Activated T-helper 1 cell treated with anti-CD3 and anti-CD28 coated beads, Interleukin-12 subunit alpha, Interleukin-12 subunit beta, Interleukin-2, Interleukin-4 antibody, amounts not matched to agents 30 ng/mL and 10 ng/mL and 1 ng/mL, durations not matched to agents 14 hours and 24 hours and 36 hours (primary cell): Measurements from ENCODE around the gene ANKRD33. TPM values are rescaled to one million over a fixed set of nuclear protein-coding genes. Genes with fewer than 3 reads are reported as not detected.
"Not testable (repeated sequence)": the region's sequence is repeated elsewhere in the genome, so short reads cannot be mapped to it uniquely, and the experiment has no call there.

Experiments
- DNase-seq: peaks from one replicate; pipeline ENCODE4 v3.0.0; 2021; ENCODE audit warnings: low spot score
- H3K27ac Mint-ChIP-seq: one replicate; pipeline ENCODE4 v1.8.0; 2021; ENCODE audit warnings: mild to moderate bottlenecking, mixed read lengths
- H3K27me3 Mint-ChIP-seq: one replicate; pipeline ENCODE4 v1.8.0; 2022; ENCODE audit warnings: mild to moderate bottlenecking, moderate library complexity, mixed read lengths; ENCODE audit not compliant: insufficient read depth
- H3K36me3 Mint-ChIP-seq: one replicate; pipeline ENCODE4 v1.8.0; 2021; ENCODE audit warnings: low read depth, mixed read lengths
- H3K4me1 Mint-ChIP-seq: one replicate; pipeline ENCODE4 v1.8.0; 2021; ENCODE audit warnings: low read depth, mixed read lengths
- H3K4me3 Mint-ChIP-seq: one replicate; pipeline ENCODE4 v1.8.0; 2021; ENCODE audit warnings: mild to moderate bottlenecking, moderate library complexity, mixed read lengths
- H3K9me3 Mint-ChIP-seq: one replicate; pipeline ENCODE4 v1.8.0; 2021; ENCODE audit warnings: mixed read lengths
- intact Hi-C: fragments of 100-400 bp; cut with micrococcal nuclease; formaldehyde crosslinking; loops from one replicate; pipeline ENCODE4 v1.15.1; 2024
- total RNA-seq: library from RNA; stranded (reverse); gene quantifications from 2 replicates; pipeline ENCODE4 v1.2.3, GENCODE V29; 2022

The ANKRD33 gene
- total RNA-seq, 1 donor from 2014 or later, result not detected

DNA sequence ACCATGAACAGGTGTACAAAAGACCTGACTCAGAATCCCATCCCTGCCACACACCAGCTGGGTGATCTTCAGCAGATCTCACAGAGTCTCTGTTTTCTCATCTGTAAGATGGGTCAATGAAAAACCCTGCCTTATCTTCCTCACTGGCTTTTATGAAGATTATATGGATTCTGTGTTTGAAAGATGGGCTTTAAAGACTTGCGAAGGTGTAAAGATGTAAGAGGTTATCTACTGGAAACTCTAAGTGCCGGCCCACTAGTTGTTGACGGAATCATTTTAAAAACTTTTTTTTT, 15.3 kb upstream of the ANKRD33 start:
- Mint-ChIP-seq H3K4me1 (peaks cover 12% of the 10 kb centered on the region), H3K36me3 (no peaks in the 10 kb centered on the region), H3K27ac (no peak overlapping the region), H3K4me3 (no peak overlapping the region), H3K27me3 (peaks cover 42% of the 10 kb centered on the region), H3K9me3 (no peaks in the 10 kb centered on the region)
- DNase-seq, result no peak
- intact Hi-C loops, result loop anchor here (10.0 kb wide), 1 partner anchor 198 kb away; no protein-coding TSS in a partner anchor

DNA sequence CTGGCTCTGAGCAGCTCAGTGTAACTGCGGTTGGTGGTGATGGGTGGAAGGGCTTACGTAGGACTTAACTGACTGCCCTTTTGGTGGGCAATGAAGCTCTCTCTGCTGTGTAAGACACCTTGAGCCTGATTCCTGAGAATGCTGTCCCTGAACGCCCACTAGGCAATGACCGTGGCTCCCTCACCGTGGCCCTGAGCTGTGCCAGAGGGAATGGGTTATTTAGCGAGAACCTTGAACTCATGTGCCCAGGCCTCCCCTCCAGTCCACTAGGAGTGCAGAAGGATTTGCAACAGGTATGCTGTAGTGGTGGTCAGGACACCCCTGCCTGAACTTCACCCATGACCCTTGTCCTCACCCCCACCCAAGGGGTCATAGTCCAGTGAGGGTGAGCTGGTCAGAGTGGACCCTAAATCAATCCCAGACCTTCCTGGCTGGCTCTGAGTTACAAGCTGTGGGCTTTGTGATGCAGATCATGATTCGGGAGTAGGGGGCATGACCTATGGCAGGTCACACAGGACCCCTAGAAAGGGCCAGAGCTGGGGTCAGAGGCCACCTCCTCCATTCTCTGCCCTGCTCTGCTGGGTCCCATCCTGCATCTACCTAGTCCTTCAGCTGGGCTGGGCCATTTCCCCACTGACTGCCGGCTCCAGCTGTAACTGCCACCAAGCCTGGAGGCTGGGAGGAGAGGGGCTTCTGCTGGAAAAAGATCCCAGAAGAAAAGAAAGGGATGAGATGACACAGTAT, 14.5 kb upstream of the ANKRD33 start:
- no peak for DNase-seq
- H3K4me1 Mint-ChIP-seq, result peaks cover 12% of the 10 kb centered on the region
- H3K4me3 Mint-ChIP-seq, result no peak overlapping the region
- no peak overlapping the region for H3K27ac Mint-ChIP-seq
- H3K36me3 Mint-ChIP-seq, result no peaks in the 10 kb centered on the region
- H3K9me3 Mint-ChIP-seq, result no peaks in the 10 kb centered on the region
- H3K27me3 Mint-ChIP-seq, result peaks cover 35% of the 10 kb centered on the region
- intact Hi-C loops, result loop anchor here (10.0 kb wide), 1 partner anchor 199 kb away; no protein-coding TSS in a partner anchor

DNA sequence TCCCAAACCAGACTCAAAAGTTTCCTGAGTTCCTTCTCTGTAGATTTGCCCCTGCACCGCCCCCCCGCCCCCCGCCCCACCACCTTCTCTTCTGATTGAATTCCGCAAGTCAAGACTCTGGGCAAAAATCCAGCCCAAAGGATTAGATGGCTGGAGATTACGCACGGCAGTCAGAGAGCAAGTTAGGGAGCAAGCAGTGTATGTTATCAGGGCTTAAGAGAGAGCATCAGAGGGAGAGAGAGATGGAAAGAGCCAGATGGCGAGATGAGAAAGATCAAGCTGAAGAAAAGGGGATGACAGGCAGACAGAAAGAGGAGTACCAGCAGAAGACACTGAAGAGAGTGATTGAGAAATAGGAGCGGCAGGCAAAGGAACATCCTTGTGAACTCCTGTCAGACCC, 13.9 kb upstream of the ANKRD33 start:
- no peaks in the 10 kb centered on the region for H3K36me3 Mint-ChIP-seq
- no peak overlapping the region for H3K4me3 Mint-ChIP-seq
- peaks cover 29% of the 10 kb centered on the region for H3K27me3 Mint-ChIP-seq
- H3K4me1 Mint-ChIP-seq, result peaks cover 12% of the 10 kb centered on the region
- no peak overlapping the region for H3K27ac Mint-ChIP-seq
- intact Hi-C loops, result loop anchor here (2.0 to 10.0 kb wide), 2 partner anchors 53 to 199 kb away; no protein-coding TSS in a partner anchor
- DNase-seq, result no peak
- H3K9me3 Mint-ChIP-seq, result no peaks in the 10 kb centered on the region

DNA sequence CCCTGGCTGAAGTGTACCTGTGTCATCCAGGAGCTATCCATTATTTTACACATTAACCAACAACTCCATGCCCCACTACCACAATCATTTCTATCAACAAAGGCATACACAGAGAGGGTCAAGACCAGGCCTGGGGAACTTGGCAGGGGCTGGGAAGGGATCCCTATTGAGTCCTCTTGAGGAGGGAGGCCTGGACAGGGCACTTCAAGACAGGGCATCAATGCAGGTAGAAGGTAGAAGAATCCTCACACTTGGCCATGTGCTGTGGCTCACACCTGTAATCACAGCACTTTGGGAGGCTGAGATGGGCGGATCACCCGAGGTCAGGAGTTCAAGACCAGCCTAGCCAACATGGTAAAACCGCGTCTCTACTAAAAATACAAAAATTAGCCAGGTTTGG, 13.4 kb upstream of the ANKRD33 start:
- no peaks in the 10 kb centered on the region for H3K36me3 Mint-ChIP-seq
- DNase-seq, result no peak
- intact Hi-C loops, result loop anchor here (2.0 to 10.0 kb wide), 2 partner anchors 54 to 200 kb away; no protein-coding TSS in a partner anchor
- H3K27me3 Mint-ChIP-seq, result peaks cover 31% of the 10 kb centered on the region
- H3K27ac Mint-ChIP-seq, result no peak overlapping the region
- peaks cover 12% of the 10 kb centered on the region for H3K4me1 Mint-ChIP-seq
- H3K9me3 Mint-ChIP-seq, result no peaks in the 10 kb centered on the region
- no peak overlapping the region for H3K4me3 Mint-ChIP-seq

DNA sequence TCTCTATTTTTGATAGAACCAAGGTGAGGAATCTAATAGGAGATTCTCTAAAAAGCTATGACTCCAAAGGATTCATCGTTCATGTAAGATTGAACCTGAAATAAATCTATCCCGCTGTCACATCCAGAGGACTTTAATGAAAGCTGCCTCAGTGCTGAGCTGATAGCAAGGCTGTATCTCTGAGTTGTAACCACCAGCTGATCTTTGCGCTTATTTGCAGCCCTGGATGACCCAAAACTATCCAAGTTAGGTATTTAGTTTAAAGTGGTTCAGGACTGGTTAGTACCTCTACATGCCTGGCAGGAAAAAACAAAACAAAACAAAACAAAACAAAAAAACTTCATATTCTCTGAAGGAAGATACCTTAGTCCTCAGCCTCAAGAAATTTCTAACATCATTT, 8.8 kb upstream of the ANKRD33 start:
- intact Hi-C loops, result loop anchor here (10.0 kb wide), 1 partner anchor 204 kb away; no protein-coding TSS in a partner anchor
- Mint-ChIP-seq H3K4me3 (no peak overlapping the region), H3K27ac (no peak overlapping the region)

DNA sequence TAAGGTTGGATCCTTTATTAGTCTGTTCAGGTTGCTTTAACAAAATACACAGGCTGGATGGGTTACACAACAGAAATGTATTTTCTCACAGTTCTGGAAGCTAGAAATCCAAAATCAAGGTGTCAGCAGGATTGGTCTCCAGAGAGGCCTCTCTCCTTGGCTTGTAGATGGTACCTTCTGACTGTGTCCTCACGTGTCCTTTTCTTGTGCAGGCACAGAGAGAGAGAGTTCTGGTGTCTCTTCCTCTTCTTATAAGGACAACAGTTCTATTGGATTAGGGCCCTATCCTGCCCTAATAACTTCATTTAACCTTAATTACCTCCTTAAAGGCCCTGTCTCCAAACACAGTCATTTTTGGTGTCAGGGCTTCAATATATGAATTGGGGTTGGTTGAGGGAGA, 4.6 kb upstream of the ANKRD33 start:
- Mint-ChIP-seq H3K36me3 (no peaks in the 10 kb centered on the region), H3K9me3 (no peaks in the 10 kb centered on the region), H3K27ac (no peak overlapping the region), H3K27me3 (peaks cover 10% of the 10 kb centered on the region), H3K4me3 (no peak overlapping the region), H3K4me1 (peaks cover 10% of the 10 kb centered on the region)
- intact Hi-C loops, result no loop called here
- DNase-seq, result no peak

More for the DNA sequence above, 8.8 kb upstream of the ANKRD33 start:
- no peak for DNase-seq
- Mint-ChIP-seq H3K9me3 (no peaks in the 10 kb centered on the region), H3K36me3 (no peaks in the 10 kb centered on the region), H3K4me1 (peaks cover 5% of the 10 kb centered on the region), H3K27me3 (peaks cover 16% of the 10 kb centered on the region)

DNA sequence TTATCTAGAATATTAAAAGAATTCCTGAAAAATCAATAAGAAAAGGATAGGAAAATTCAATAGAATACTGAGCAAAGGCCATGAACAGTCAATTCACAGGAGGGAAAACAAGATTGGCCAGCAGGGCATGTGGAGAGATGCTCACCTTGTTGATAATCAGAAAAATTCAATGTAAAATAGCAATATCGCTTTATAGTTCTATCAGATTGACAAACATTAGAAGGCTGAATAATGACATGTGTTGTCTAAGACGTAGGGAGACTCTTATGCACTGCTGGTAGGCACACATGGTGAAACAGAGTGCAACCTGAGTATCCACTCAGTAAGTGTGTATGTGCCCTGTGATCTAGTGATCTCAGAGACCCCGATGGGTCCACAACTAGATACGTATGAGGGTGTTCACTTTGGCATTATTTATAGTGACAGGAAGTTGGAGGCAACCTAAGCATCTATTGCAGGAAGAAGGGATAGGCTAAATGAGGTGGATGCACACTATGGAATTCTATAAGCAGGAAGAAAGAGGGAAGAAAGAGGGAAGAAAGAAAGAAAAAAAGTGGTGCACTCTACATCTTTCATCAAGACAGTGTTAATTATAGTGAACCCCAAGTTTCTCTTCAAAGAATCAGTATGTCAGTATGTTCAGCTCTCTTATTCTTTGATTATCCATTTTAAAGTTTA, 3.8 kb upstream of the ANKRD33 start:
- Mint-ChIP-seq H3K27ac (no peak overlapping the region), H3K4me1 (peaks cover 10% of the 10 kb centered on the region), H3K27me3 (peaks cover 9% of the 10 kb centered on the region), H3K4me3 (no peak overlapping the region), H3K9me3 (no peaks in the 10 kb centered on the region), H3K36me3 (no peaks in the 10 kb centered on the region)
- intact Hi-C loops, result no loop called here
- DNase-seq, result no peak

DNA sequence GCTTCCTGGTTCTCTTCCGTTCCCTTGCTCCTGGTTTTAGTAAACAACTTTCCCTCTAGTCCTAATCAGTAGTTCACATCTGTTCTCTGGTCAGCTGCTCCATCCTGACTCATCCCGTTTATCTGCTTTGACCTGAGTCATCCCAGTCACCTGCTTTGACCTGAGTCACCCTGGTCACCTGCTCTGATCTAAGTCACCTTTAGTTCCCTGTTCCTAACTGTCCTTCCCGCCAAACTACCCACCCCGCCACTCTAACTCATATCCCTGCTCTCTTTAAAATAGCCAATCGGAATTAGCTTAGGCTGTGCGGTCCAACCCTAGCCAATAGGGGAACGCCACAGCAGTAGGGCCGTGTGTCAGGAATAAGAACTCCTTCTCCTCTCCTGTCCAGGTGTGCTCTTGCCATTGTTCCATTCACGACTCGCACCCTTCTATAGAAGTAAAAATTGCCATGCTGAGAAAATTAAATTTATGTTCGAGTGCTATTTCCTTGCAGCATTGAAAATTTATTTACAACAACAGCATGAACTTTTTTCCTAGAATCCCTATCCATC, 3.1 kb upstream of the ANKRD33 start:
- peaks cover 10% of the 10 kb centered on the region for H3K4me1 Mint-ChIP-seq
- H3K9me3 Mint-ChIP-seq, result no peaks in the 10 kb centered on the region
- intact Hi-C loops, result no loop called here
- no peak overlapping the region for H3K27ac Mint-ChIP-seq
- no peak for DNase-seq
- H3K36me3 Mint-ChIP-seq, result no peaks in the 10 kb centered on the region
- no peak overlapping the region for H3K4me3 Mint-ChIP-seq
- peaks cover 5% of the 10 kb centered on the region for H3K27me3 Mint-ChIP-seq

DNA sequence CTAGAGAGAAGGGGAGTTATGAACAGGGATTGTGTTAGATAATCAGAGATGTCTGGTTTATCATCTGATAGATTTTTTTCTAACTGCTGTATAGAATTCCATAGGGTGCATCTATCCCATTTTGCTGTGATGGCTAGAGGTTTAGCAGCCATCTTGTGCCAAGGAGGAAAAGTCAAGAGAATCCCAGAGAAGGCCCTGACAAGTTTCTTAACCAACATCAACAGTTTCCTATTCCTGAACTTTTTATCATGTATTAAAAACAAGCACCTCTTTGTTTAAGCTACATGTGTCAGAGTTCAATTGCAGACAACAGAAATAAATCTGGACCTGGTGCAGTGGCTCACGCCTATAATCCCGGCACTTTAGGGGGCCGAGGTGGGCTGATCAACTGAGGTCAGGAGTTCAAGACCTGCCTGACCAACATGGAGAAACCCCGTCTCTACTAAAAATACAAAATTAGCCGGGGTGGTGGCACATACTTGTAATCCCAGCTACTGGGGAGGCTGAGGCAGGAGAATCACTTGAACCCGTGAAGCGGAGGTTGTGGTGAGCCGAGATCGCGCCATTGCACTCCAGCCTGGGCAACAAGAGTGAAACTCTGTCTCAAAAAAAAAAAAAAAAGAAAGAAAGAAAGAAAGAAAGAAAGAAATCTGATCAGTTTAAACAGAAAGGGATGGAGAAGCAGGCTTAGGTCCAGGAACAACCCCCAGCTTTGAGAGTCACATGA, 2.4 kb upstream of the ANKRD33 start:
- Mint-ChIP-seq H3K27ac (peak overlapping the region; percentile 37), H3K4me1 (peaks cover 10% of the 10 kb centered on the region)
- intact Hi-C loops, DNase-seq, H3K27me3 Mint-ChIP-seq, H3K4me3 Mint-ChIP-seq, H3K9me3 Mint-ChIP-seq, H3K36me3 Mint-ChIP-seq: not testable (repeated sequence)

DNA sequence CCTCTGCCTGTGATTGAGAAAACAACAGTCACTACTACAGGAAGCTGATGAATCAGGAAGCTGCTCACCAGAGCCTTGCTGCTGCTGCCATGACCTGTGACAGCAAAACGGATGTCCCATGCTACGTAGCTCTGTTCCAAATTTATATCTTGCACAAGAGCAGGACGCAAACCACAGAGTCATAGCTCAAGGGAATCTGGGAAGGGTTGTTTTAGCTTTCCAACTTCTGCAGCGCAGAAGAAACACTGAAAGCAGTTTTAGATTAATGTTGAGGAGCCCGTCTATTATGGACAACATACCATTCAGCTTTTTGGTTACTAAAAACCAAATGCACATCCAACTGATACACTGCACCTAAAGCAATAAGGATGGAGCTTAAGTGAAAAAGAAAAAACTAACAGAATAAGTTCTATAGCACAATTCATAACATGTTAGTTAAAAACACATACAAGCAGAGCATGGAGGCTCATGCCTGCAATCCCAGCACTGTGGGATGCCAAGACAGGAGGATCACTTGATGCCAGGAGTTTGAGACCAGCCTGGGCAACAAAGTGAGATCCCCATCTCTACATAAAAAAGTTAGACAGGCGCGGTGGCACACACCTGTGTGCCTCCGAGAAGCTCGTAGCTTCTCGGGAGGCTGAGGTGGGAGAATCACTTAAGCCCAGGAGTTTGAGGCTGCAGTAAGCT, 1.7 kb upstream of the ANKRD33 start:
- intact Hi-C loops, result no loop called here
- Mint-ChIP-seq H3K4me3 (no peak overlapping the region), H3K27me3 (peaks cover 5% of the 10 kb centered on the region), H3K9me3 (no peaks in the 10 kb centered on the region), H3K27ac (peak overlapping the region; percentile 37), H3K36me3 (no peaks in the 10 kb centered on the region), H3K4me1 (peaks cover 10% of the 10 kb centered on the region)
- DNase-seq, result peak; percentile 37

DNA sequence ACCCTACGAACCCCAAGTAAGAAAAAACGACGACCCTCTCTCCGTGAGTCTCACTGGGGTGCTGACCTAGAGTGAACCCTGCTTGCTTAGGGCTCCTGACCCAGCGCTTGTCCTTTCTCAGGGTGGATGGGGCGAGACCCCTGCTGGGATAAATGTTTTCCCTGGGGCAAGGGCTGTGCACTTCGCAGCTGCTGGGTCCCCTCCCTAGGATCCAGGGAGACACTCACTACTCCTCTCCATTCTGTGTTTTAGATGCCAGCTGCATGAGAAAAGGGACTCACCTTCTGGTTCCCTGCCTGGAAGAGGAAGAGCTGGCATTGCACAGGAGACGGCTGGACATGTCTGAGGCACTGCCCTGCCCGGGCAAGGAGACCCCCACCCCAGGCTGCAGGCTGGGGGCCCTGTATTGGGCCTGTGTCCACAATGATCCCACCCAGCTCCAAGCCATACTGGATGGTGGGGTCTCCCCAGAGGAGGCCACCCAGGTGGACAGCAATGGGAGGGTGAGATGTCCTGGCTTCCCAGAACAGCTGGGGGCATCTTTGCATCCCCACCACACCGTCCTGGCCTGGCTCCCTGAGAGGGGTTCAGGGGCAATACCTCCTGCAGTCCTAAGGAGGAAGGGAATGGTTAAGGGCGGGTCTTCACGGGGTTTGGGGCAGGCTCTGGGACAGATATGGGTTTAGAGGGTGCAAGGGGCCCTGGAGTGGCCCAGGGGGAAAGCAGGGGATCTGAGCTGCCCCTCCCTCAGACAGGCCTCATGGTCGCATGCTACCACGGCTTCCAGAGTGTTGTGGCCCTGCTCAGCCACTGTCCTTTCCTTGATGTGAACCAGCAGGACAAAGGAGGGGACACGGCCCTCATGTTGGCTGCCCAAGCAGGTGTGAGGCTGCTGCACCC, 663 bp downstream of the ANKRD33 start:
- H3K4me1 Mint-ChIP-seq, result peaks cover 10% of the 10 kb centered on the region
- H3K4me3 Mint-ChIP-seq, result no peak overlapping the region

More for the DNA sequence above, 663 bp downstream of the ANKRD33 start:
- no peak for DNase-seq
- H3K27ac Mint-ChIP-seq, result no peak overlapping the region
- no peaks in the 10 kb centered on the region for H3K9me3 Mint-ChIP-seq
- no peaks in the 10 kb centered on the region for H3K36me3 Mint-ChIP-seq
- peaks cover 4% of the 10 kb centered on the region for H3K27me3 Mint-ChIP-seq
- intact Hi-C loops, result no loop called here
